Stimulated activated CD4-positive, alpha-beta T cell treated with anti-CD3 and anti-CD28 coated beads, Interleukin-4, amount 100 ng/mL, for 4 hours (primary cell): ENCODE results near the gene CAP1.

Experiments used
- DNase-seq, 2 experiments: peaks; one replicate each; pipeline ENCODE4 v3.0.0-alpha.2; 2020

CAP1 gene

GRCh38 chr1:40102038-40102437, 61.5 kb downstream of the CAP1 start:
- DNase-seq: no peak

- DNase-seq: no peak
Observed at GRCh38 chr1:40102896-40103295, 62.4 kb downstream of the CAP1 start.

DNA sequence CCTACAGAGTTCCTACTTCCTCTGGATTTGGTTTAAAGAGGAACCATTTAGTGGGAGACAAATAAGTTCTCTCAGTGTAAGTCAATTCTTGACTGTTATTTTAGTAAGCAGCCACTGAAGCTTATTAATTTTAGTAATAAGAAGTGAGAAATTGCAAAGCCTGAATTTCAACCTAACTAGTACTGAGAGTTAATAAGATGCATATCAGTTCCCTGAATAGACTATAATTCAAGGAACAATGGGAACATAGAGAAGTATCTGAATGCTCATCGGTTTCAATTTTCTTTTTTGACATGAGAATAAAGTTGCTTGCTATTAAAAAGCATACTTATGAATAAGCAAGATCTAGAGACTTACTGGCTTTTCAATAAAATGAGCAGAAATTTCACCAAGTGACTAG, 64.5 kb downstream of the CAP1 start:
- no peak for DNase-seq

DNA sequence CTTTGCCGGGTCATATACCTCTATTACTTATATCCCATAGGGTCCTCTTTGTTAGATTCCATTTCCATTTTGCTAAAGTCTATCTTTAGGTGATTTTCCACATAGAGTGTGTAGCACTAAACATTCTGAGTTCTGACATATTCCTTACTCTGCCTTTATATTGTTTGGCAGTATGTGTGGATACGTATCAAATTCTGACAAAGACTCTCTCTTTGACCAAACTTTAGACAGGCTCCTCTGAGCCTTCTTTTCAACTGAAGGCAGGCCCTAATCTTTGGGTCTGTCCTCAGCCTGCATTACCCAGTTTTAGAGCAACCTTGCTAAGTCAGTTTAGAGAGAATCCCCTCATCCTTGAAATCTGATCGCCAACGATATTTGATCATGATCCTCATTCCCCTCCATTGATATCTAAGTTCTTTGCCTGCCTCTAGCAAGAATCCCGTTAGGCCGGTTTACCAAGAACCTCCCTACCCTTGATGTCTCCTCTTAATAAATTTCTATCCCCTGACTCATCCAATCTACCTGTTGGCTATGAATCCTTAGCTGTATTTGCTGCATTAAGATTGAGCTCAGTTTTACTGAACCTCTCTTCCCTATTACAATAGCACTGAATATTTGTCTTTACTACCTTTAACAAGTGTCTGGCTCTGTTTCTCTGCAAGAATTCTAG, 66.9 kb downstream of the CAP1 start:
- no peak for DNase-seq

DNA sequence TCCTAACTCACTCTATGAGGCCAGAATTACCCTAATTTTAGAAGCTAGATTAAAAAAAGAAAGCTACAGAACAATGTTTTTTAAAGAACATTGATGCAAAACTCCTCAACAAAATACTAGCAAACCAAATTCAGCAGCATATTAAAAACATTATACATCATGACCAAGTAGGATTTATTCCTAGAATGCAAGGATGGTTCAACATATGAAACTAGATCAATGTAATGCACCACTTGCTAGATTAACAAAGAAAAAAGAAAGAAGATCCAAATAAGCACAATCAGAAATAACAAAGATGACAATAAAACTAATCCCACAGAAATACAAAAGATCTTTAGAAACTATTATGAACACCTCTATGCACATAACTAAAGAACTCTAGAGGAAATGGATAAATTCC, 69.9 kb downstream of the CAP1 start:
- no peak for DNase-seq

DNA sequence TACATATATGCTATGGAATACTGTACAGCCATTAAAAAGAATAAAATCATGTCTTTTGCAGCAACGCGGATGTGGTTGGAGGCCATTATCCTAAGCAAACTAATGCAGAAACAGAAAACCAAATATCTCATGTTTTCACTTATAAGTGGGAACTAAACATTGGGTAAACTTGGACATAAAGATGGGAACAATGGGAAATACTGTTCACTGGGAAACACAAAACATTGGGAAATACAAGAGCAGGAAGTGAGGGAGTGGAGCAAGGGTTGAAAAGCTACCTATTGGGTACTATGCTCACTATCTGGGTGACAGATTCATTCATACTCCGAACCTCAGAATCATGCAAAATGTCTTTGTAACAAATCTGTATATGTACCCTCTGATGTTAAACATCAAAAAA, 73.9 kb downstream of the CAP1 start:
- DNase-seq: no peak

DNA sequence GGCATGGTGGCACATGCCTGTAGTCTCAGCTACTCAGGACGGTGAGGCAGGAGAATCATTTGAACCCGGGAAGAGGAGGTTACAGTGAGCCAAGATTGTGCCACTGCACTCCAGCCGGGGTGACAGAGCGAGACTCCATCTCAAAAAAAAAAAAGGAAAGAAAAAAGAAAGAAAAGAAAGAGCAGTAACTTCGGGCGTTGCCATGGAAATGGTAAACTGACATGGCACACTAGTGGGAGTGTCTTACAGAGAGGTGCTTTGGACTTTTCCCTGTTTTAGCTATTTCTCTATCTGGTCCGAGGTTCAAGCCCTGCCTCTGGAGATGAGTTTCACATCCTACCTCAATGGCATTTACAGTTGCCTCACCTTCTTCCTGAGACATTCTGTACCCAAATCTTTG, 79.6 kb downstream of the CAP1 start:
- no peak for DNase-seq
